Naive thymus-derived CD8-positive, alpha-beta T cell (primary cell): ENCODE measurements around the gene GTF2IRD2. TPM values are rescaled to one million over a fixed set of nuclear protein-coding genes. Genes with fewer than 3 reads are reported as not detected.
"Not testable (repeated sequence)": the region's sequence is repeated elsewhere in the genome, so short reads cannot be mapped to it uniquely, and the experiment has no call there.

Experiments
- ATAC-seq, 2 donors: fragments of 150-1000 bp; cut with Tn5 transposase in 1 of 2; sonication (Bioruptor Pico), chemical (Tn5 transposase) in 1 of 2; 1 replicate in 1 of 2; 2 replicates in 1 of 2; pipeline ENCODE4 v1.10.0; 2021; ENCODE audit warnings: mild to moderate bottlenecking in 2 of 2, moderate library complexity in 2 of 2
- POLR2A ChIA-PET: fragments of 350-600 bp; sonication (Branson Sonifier 250); formaldehyde crosslinking; loops from one replicate; lab custom pipeline; 2021; ENCODE audit warnings: antibody characterized with exemption; lab: Charles Lee
- DNase-seq, 10 donors: peaks; one replicate each; pipeline versions ENCODE4 v3.0.0 to v3.0.0-alpha.2; 2020 to 2022
- H3K27ac Mint-ChIP-seq, 10 donors: one replicate each; pipeline ENCODE4 v1.8.0; 2020 to 2022; ENCODE audit warnings: mild to moderate bottlenecking in 10 of 10, mixed read lengths in 10 of 10, moderate library complexity in 4 of 10, inconsistent platforms in 1 of 10
- H3K27me3 Mint-ChIP-seq, 5 donors: one replicate each; pipeline ENCODE4 v1.8.0; 2021 to 2022; ENCODE audit warnings: mixed read lengths in 5 of 5
- H3K36me3 Mint-ChIP-seq, 3 donors: one replicate each; pipeline ENCODE4 v1.8.0; 2020 to 2022; ENCODE audit warnings: mixed read lengths in 3 of 3, mild to moderate bottlenecking in 2 of 3, inconsistent platforms in 1 of 3
- H3K4me1 Mint-ChIP-seq, 4 donors: one replicate each; pipeline ENCODE4 v1.8.0; 2021 to 2022; ENCODE audit warnings: mixed read lengths in 4 of 4
- H3K4me3 Mint-ChIP-seq, 10 donors: one replicate each; pipeline ENCODE4 v1.8.0; 2020 to 2022; ENCODE audit warnings: mild to moderate bottlenecking in 10 of 10, mixed read lengths in 10 of 10, moderate library complexity in 6 of 10, inconsistent platforms in 1 of 10
- H3K9me3 Mint-ChIP-seq, 9 donors: one replicate each; pipeline ENCODE4 v1.8.0; 2020 to 2022; ENCODE audit warnings: mixed read lengths in 9 of 9, mild to moderate bottlenecking in 3 of 9, inconsistent platforms in 1 of 9, moderate library complexity in 1 of 9
- polyA plus RNA-seq, 3 donors: library from polyadenylated mRNA; unstranded; fragments of 300-500 nt; fragmentation: Illumina TruSeq; gene quantifications; one replicate each; pipeline ENCODE4 v1.2.3, GENCODE V29; 2021
- total RNA-seq, 8 experiments: library from RNA in 2 of 8; stranded (reverse) in 2 of 8; gene quantifications; one replicate each; pipeline ENCODE4 v1.2.3 and lab custom pipeline; 2021 to 2026

GTF2IRD2 gene
- total RNA-seq (10 to 100 TPM; 40.8 to 43.0 TPM), polyA plus RNA-seq (10 to 100 TPM; 14.3 to 14.5 (median 14.4) TPM), total RNA-seq (lab: John Stamatoyannopoulos, UW) (0.50 to 4.0 (median 1.5) reads per million in 6 experiments)

DNA sequence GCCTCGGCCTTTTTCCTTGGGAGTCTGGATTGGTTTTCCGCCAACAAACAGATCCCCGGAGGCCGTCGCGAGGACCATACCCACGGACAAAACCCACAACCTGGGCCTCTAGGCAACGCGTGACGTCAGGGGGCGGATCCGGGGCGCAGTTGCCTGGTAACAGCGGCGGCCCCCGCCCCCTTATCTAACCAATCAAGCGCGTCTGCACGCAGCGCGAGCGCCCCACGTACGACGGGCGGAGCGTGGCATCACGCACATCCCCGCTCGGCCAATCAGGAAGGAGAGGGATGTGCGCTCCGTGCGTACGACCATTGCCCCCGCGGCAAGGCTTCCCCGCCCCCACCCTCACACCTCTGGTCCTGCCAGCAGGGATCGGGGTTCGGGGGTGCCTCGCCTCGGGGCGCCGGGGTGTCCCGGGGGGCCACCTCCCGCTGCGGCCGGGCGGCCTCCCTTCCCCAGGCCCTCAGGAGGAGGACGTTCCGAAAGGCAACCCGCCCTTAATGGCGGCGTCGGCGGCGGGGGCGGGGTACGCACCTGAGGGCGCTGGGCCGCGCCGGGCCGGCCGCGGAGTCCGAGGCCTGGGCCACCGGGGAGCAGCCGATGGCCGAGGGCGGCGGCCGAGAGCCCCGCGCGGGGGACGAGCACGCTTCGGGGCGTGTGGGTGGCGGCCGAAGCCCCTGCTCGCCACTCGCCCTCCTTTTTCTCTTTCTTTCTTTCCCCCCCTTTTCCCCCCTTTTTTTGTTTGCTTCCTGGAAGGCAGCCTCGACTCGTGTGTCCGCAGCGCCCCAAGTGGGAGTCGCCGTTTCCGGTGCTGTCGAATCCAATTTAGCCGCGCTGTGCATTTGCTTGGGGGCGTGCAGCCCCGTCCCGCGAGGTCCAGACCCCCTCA lies at the start of gene GTF2IRD2:
TSS of gene GTF2IRD2 (minus strand) at position 773 of the 889 bp plus-strand sequence. CDS start 15,227 bp downstream, outside the sequence.
- H3K36me3 Mint-ChIP-seq, POLR2A ChIA-PET, H3K9me3 Mint-ChIP-seq, H3K4me1 Mint-ChIP-seq, H3K27me3 Mint-ChIP-seq: not testable (repeated sequence)
- peak; percentile 86 to 88 for ATAC-seq
- Mint-ChIP-seq H3K4me3 (peak within 1 kb of the TSS; percentile 41 to 85 (median 76)), H3K27ac (peak within 1 kb of the TSS in 9 of 10 donors; percentile 43 to 93 (median 87))
- peak in 3 of 10 donors; percentile 57 to 79 (median 76) for DNase-seq

GRCh38 chr7:74890158-74891123 lies 39.0 kb upstream of the GTF2IRD2 start:
- peak overlapping the region in 9 of 10 donors; percentile 71 to 96 (median 87) for H3K27ac Mint-ChIP-seq
- peak; percentile 79 to 81 for ATAC-seq
- H3K9me3 Mint-ChIP-seq, POLR2A ChIA-PET, H3K27me3 Mint-ChIP-seq, H3K4me1 Mint-ChIP-seq, H3K36me3 Mint-ChIP-seq: not testable (repeated sequence)
- peak overlapping the region; percentile 73 to 88 (median 80) for H3K4me3 Mint-ChIP-seq
- peak; percentile 64 to 90 (median 78) for DNase-seq

- Mint-ChIP-seq H3K27ac (peak overlapping the region in 2 of 10 donors; percentile 27 to 61), H3K4me3 (peak overlapping the region in 3 of 10 donors; percentile 50 to 68 (median 65))
- H3K27me3 Mint-ChIP-seq, POLR2A ChIA-PET, H3K4me1 Mint-ChIP-seq, H3K9me3 Mint-ChIP-seq, DNase-seq, H3K36me3 Mint-ChIP-seq, ATAC-seq: not testable (repeated sequence)
Measured at GRCh38 chr7:74889518-74890129, 38.2 kb upstream of the GTF2IRD2 start.

DNA sequence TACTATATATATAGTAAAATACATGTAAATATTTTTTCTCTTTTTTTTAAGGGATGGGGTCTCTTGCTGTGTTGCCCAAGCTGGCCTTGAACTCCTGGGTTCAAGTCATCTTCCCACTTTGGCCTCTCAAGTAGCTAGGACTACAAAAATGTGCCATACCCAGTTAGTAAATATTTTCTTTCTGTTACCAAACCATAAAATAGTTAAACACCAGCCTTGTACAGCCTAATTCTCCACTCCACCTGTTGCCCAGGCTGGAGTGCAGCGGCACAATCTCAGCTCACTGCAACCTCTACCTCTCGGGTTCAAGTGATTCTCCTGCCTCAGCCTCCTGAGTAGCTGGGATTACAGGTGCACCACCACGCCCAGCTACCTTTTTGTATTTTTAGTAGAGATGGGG lies 33.9 kb upstream of the GTF2IRD2 start:
- POLR2A ChIA-PET, H3K9me3 Mint-ChIP-seq, DNase-seq, H3K4me3 Mint-ChIP-seq, ATAC-seq, H3K27me3 Mint-ChIP-seq, H3K4me1 Mint-ChIP-seq, H3K27ac Mint-ChIP-seq: not testable (repeated sequence)
- peaks cover 0 to 16% (median 0%) of the 10 kb centered on the region in 3 donors for H3K36me3 Mint-ChIP-seq

DNA sequence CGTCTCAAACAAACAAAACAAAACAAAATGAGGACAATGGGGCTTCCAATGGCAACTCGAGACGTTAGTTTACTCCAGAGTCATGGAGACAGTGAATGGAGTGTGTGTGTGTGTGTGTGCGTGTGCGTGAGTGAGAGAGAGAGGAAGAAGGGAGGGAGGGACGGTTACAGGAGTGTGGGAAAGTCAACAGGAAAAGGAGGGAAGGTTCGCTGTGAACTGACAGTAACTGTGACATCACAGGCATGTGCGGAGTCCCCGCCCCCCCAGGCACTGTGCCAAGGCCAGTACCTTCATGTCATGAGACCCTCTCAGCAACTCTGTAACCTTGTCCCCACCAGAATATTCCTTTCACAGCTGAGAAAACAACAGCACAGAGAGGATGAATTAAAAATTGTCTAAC lies 30.7 kb upstream of the GTF2IRD2 start:
- H3K4me3 Mint-ChIP-seq, POLR2A ChIA-PET, H3K9me3 Mint-ChIP-seq, ATAC-seq, H3K27me3 Mint-ChIP-seq, H3K4me1 Mint-ChIP-seq, DNase-seq: not testable (repeated sequence)
- Mint-ChIP-seq H3K36me3 (peaks cover 0 to 14% (median 0%) of the 10 kb centered on the region in 3 donors), H3K27ac (peak overlapping the region in 1 of 10 donors; percentile 67)

GRCh38 chr7:74874748-74875512 lies 23.5 kb upstream of the GTF2IRD2 start:
- POLR2A ChIA-PET, H3K36me3 Mint-ChIP-seq, H3K4me1 Mint-ChIP-seq, H3K9me3 Mint-ChIP-seq, H3K27me3 Mint-ChIP-seq, H3K27ac Mint-ChIP-seq, H3K4me3 Mint-ChIP-seq: not testable (repeated sequence)
- ATAC-seq, result peak; percentile 23 to 46
- peak in 1 of 10 donors; percentile 47 for DNase-seq

GRCh38 chr7:74874104-74874747 lies 22.8 kb upstream of the GTF2IRD2 start:
- ATAC-seq, POLR2A ChIA-PET, H3K4me1 Mint-ChIP-seq, H3K36me3 Mint-ChIP-seq, H3K27me3 Mint-ChIP-seq, H3K27ac Mint-ChIP-seq, DNase-seq, H3K9me3 Mint-ChIP-seq, H3K4me3 Mint-ChIP-seq: not testable (repeated sequence)

DNA sequence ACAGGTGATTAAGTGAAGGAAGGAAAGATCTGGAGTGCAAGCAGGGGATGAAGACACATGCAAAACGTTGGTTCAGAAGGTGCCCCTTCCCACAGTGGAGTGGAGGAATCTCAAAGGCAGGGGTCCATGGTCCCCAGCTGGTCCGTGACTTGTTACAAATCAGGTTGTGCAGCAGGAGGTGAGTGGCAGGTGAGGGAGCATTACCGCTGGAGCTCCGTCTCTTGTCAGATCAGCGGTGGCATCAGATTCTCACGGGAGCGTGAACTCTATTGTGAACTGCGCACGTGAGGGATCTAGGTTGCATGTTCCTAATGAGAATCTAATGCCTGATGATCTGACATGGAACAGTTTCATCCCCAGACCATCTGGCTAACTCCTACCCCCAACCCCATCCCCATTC lies 21.1 kb upstream of the GTF2IRD2 start:
- POLR2A ChIA-PET, H3K36me3 Mint-ChIP-seq, ATAC-seq, H3K9me3 Mint-ChIP-seq, H3K4me3 Mint-ChIP-seq, H3K4me1 Mint-ChIP-seq, H3K27me3 Mint-ChIP-seq: not testable (repeated sequence)
- DNase-seq, result peak in 1 of 10 donors; percentile 37
- H3K27ac Mint-ChIP-seq, result peak overlapping the region in 1 of 10 donors; percentile 40

DNA sequence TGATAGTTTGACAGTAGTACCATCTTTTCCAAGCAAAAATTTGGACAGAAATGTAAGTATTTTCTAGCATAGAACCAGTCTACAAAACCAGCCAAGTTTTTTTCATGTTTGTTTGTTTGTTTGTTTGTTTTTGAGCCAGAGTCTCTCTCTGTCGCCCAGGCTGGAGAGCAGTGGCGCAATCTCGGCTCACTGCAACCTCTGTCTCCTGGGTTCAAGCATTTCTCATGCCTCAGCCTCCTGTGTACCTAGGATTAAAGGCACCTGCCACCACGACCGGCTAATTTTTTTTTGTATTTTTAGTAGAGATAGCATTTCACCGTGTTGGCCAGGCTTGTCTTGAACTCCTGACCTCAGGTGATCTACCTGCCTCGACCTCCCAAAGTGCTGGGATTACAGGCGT lies 14.4 kb upstream of the GTF2IRD2 start:
- peak in 2 of 10 donors; percentile 10 to 26 for DNase-seq
- ATAC-seq, H3K4me1 Mint-ChIP-seq, H3K27ac Mint-ChIP-seq, POLR2A ChIA-PET, H3K4me3 Mint-ChIP-seq, H3K36me3 Mint-ChIP-seq, H3K27me3 Mint-ChIP-seq, H3K9me3 Mint-ChIP-seq: not testable (repeated sequence)

GRCh38 chr7:74849853-74850252 lies 1.6 kb downstream of the GTF2IRD2 start:
- ATAC-seq, H3K9me3 Mint-ChIP-seq: not testable (repeated sequence)

DNA sequence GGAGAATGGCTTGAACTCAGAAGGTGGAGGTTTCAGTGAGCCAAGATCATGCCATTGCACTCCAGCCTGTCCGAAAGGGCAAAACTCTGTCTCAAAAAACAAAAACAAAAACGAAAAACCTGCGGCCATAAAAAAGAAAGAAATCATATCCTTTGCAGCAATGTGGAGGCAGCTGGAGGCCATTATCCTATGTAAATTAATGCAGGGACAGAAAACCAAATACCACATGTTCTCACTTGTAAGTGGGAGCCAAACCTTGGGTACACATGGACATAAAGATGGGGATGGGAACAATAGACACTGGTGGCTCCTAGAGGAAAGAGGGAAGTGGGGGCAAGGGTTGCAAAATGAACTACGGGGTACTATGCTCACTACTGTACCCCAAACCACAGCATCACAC lies 21.0 kb downstream of the GTF2IRD2 start:
- H3K4me3 Mint-ChIP-seq, result not testable (repeated sequence)

More at GRCh38 chr7:74849853-74850252, 1.6 kb downstream of the GTF2IRD2 start:
- H3K27me3 Mint-ChIP-seq, H3K27ac Mint-ChIP-seq, DNase-seq, H3K36me3 Mint-ChIP-seq, H3K4me3 Mint-ChIP-seq, POLR2A ChIA-PET, H3K4me1 Mint-ChIP-seq: not testable (repeated sequence)

More for the DNA sequence above, 21.0 kb downstream of the GTF2IRD2 start:
- POLR2A ChIA-PET, H3K4me1 Mint-ChIP-seq, H3K9me3 Mint-ChIP-seq, ATAC-seq, H3K27ac Mint-ChIP-seq, H3K36me3 Mint-ChIP-seq, H3K27me3 Mint-ChIP-seq, DNase-seq: not testable (repeated sequence)
